Smooth muscle cell (in vitro differentiated cells): ENCODE data around the gene WTAP. TPM values are rescaled to one million over a fixed set of nuclear protein-coding genes. Genes with fewer than 3 reads are reported as not detected.

ENCODE experiments used
- DNase-seq: peaks from one replicate; lab custom pipeline; 2025; ENCODE audit not compliant: unreplicated experiment; lab: John Stamatoyannopoulos, UW
- H2AFZ ChIP-seq: fragments of 200-600 bp; sonication (generic); 2 replicates; pipeline ENCODE4 v1.6.0; 2016; ENCODE audit warnings: antibody characterized with exemption, low read depth, mild to moderate bottlenecking
- H3F3A ChIP-seq: fragments of 200-600 bp; sonication (generic); 2 replicates; pipeline ENCODE4 v1.6.0; 2017; ENCODE audit warnings: antibody characterized with exemption, low read depth
- H3K27ac ChIP-seq: fragments of 200-600 bp; sonication (generic); 2 replicates; pipeline ENCODE4 v1.5.1; 2016; ENCODE audit warnings: low read depth, mild to moderate bottlenecking
- H3K27me3 ChIP-seq: fragments of 200-600 bp; sonication (generic); 2 replicates; pipeline ENCODE4 v1.6.1; 2016; ENCODE audit warnings: low read depth, mild to moderate bottlenecking
- H3K36me3 ChIP-seq: fragments of 200-600 bp; sonication (generic); 2 replicates; pipeline ENCODE4 v1.5.1; 2016; ENCODE audit warnings: low read depth
- H3K4me1 ChIP-seq: fragments of 200-600 bp; sonication (generic); 2 replicates; pipeline ENCODE4 v1.5.1; 2016; ENCODE audit warnings: low read depth
- H3K4me2 ChIP-seq: fragments of 200-600 bp; sonication (generic); 2 replicates; pipeline ENCODE4 v1.6.0; 2016; ENCODE audit warnings: mild to moderate bottlenecking
- H3K4me3 ChIP-seq: fragments of 200-600 bp; sonication (generic); 2 replicates; pipeline ENCODE4 v1.5.1; 2016; ENCODE audit warnings: mild to moderate bottlenecking
- H3K79me2 ChIP-seq: fragments of 200-600 bp; sonication (generic); 2 replicates; pipeline ENCODE4 v1.6.0; 2016; ENCODE audit warnings: low read depth, mild to moderate bottlenecking
- H3K9ac ChIP-seq: fragments of 200-600 bp; sonication (generic); 2 replicates; pipeline ENCODE4 v1.6.0; 2016; ENCODE audit warnings: low read depth
- H3K9me3 ChIP-seq: fragments of 200-600 bp; sonication (generic); replicated peaks from 2 replicates; pipeline ENCODE4 v1.5.1; 2016; ENCODE audit warnings: low read depth
- H4K20me1 ChIP-seq: fragments of 200-600 bp; sonication (generic); 2 replicates; pipeline ENCODE4 v1.6.0; 2016; ENCODE audit warnings: low read depth
- WGBS: methylation state at CpG from one replicate; pipeline ENCODE4 v1.1.7; 2016; ENCODE audit warnings: low lambda C conversion rate; 5-methylcytosine and 5-hydroxymethylcytosine counted together
- polyA plus RNA-seq: library from polyadenylated mRNA; unstranded; fragments of >200 nt; fragmentation: Nextera tagmentation; extraction: Ambion mirVana; gene quantifications from 2 replicates; pipeline ENCODE4 v1.2.1, GENCODE V29; 2016
- total RNA-seq: library from RNA; depleted of rRNA; stranded (reverse); fragments of >200 nt; gene quantifications from 2 replicates; pipeline ENCODE4 v1.2.3, GENCODE V29; 2014
- TF ChIP-seq, protein P1 (sequence below): fragments of 200-600 bp; sonication (generic); IDR thresholded peaks from 2 replicates; pipeline ENCODE4 v1.5.1; 2017; ENCODE audit warnings: borderline replicate concordance, mild to moderate bottlenecking, antibody characterized with exemption; ENCODE audit not compliant: insufficient read depth, poor library complexity, severe bottlenecking

Gene WTAP
- total and polyA plus RNA-seq, 2 experiments from 2014 or later: 39.4 to 90.2 TPM

DNA sequence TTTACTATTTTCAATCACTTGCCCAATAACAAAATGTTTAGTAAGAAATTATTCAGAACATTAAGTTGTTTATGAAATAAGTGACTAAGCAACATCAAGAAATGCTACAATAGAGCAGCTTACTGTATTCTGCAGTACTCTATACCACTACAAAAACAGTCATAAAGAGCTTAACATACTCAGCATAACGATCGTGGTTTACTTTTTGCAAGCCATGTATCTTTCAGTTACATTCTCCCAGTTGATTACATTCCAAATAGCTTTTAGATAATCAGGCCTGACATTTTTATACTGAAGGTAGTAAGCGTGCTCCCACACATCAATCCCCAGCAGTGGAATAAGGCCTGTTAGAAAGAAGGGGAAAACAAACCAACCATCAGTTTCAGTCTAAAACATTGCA is 45.0 kb upstream of the WTAP start:
- Histone ChIP-seq H3K4me3 (no peak overlapping the region), H3K79me2 (no peaks in the 10 kb centered on the region), H3K4me2 (no peak overlapping the region), H3F3A (peaks cover 6% of the 10 kb centered on the region), H3K4me1 (peaks cover 3% of the 10 kb centered on the region), H3K9ac (no peak overlapping the region), H3K9me3 (no peaks in the 10 kb centered on the region), H4K20me1 (no peaks in the 10 kb centered on the region), H3K27me3 (no peaks in the 10 kb centered on the region), H2AFZ (no peak overlapping the region), H3K36me3 (peaks cover 3% of the 10 kb centered on the region), H3K27ac (peak overlapping the region; percentile 36)
- DNase-seq: no peak
- 50% methylated on average over 3 of the region's 3 CpGs for WGBS
- TF ChIP-seq, protein P1, sequence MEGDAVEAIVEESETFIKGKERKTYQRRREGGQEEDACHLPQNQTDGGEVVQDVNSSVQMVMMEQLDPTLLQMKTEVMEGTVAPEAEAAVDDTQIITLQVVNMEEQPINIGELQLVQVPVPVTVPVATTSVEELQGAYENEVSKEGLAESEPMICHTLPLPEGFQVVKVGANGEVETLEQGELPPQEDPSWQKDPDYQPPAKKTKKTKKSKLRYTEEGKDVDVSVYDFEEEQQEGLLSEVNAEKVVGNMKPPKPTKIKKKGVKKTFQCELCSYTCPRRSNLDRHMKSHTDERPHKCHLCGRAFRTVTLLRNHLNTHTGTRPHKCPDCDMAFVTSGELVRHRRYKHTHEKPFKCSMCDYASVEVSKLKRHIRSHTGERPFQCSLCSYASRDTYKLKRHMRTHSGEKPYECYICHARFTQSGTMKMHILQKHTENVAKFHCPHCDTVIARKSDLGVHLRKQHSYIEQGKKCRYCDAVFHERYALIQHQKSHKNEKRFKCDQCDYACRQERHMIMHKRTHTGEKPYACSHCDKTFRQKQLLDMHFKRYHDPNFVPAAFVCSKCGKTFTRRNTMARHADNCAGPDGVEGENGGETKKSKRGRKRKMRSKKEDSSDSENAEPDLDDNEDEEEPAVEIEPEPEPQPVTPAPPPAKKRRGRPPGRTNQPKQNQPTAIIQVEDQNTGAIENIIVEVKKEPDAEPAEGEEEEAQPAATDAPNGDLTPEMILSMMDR: no peak

DNA sequence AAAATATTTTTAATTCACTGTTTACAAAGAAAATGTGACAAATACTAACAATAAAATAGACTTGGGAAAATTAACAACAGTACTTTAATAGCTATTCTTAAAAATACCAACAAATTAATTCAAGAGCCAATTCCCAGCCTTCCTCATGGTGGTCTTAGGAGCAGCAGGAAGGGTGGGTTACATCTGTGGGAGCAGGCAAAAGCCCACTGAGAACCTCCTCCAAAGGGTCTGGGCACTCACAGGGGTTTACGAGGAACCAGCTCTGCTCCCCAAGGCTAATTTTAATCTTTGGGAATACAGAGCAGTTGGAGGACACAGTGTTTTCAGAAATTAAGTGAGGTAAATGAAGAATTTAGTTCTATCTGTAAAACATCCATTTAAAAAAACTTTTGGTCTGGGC is 44.5 kb upstream of the WTAP start:
- Histone ChIP-seq H2AFZ (no peak overlapping the region), H3K4me3 (no peak overlapping the region), H3K4me2 (no peak overlapping the region), H3K79me2 (no peaks in the 10 kb centered on the region), H3K27me3 (no peaks in the 10 kb centered on the region), H4K20me1 (no peaks in the 10 kb centered on the region), H3K27ac (peak overlapping the region; percentile 36), H3K9me3 (no peaks in the 10 kb centered on the region), H3K9ac (no peak overlapping the region), H3F3A (peaks cover 6% of the 10 kb centered on the region), H3K36me3 (peaks cover 3% of the 10 kb centered on the region), H3K4me1 (peaks cover 3% of the 10 kb centered on the region)
- WGBS: 93% methylated on average over 1 of the region's 1 CpG
- TF ChIP-seq, protein P1: no peak
- no peak for DNase-seq

DNA sequence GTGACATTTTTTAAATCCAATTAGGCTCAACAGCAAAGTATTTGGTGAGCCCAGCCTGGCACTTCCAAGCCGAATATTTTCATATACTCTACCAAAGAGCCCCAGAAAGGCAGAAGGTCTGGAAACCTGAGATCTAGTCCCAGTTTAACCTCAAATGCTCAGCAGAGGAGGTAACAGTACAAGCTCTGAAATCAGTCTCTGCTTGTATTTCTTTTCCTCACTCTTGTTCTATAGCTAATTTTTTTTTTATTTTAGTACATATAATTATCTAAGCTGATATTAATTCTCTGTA is 43.3 kb upstream of the WTAP start:
- Histone ChIP-seq H3K36me3 (peaks cover 3% of the 10 kb centered on the region), H3K27ac (no peak overlapping the region)
- 100% methylated on average over 1 of the region's 1 CpG for WGBS

DNA sequence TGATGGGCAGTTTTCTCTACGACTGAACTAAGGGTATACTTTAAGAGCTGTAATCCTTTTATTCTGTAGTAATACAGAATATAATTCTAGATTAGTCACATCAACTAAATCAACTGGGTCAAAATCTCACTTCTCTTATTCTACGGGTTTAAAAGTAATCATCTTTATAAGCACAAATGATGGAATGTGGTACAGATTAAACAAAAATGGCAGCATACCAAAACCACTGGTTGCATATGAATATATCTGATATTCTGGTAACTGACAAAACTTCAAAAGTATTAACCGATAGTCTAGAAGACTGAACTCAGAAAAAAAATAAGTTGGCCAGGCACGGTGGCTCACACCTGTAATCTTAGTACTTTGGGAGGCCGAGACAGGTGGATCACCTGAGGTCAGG is 41.3 kb upstream of the WTAP start:
- Histone ChIP-seq H3K9ac (no peak overlapping the region), H2AFZ (no peak overlapping the region), H4K20me1 (no peaks in the 10 kb centered on the region), H3K4me1 (peaks cover 4% of the 10 kb centered on the region), H3K36me3 (peaks cover 3% of the 10 kb centered on the region), H3K4me2 (no peak overlapping the region), H3K27me3 (no peaks in the 10 kb centered on the region), H3K4me3 (no peak overlapping the region), H3K9me3 (no peaks in the 10 kb centered on the region), H3F3A (peaks cover 6% of the 10 kb centered on the region), H3K27ac (no peak overlapping the region), H3K79me2 (peaks cover 14% of the 10 kb centered on the region)
- WGBS: 91% methylated on average over 5 of the region's 5 CpGs
- TF ChIP-seq, protein P1: no peak
- no peak for DNase-seq

More for the DNA sequence above, 43.3 kb upstream of the WTAP start:
- H3K9ac ChIP-seq: no peak overlapping the region
- H3F3A ChIP-seq: peaks cover 6% of the 10 kb centered on the region
- H3K9me3 ChIP-seq: no peaks in the 10 kb centered on the region
- TF ChIP-seq, protein P1: no peak
- H4K20me1 ChIP-seq: no peaks in the 10 kb centered on the region
- peaks cover 3% of the 10 kb centered on the region for H3K4me1 ChIP-seq
- no peak overlapping the region for H2AFZ ChIP-seq
- no peak for DNase-seq
- no peaks in the 10 kb centered on the region for H3K79me2 ChIP-seq
- no peak overlapping the region for H3K4me2 ChIP-seq
- H3K4me3 ChIP-seq: no peak overlapping the region
- H3K27me3 ChIP-seq: no peaks in the 10 kb centered on the region
